ENCODE measurements around the gene PTAFR.

GRCh38 chr1:28126783-28127490 is 49.6 kb downstream of the PTAFR start:
- TF ChIP-seq CTCF (conservative IDR thresholded peaks at IDR 0.05 in 1 of 2, IDR thresholded peaks at IDR 0.05 in 1 of 2; ENCODE audit: low read depth in 1 of 2, low read length in 2 of 2), result no peak
- TF ChIP-seq EZH2 (IDR thresholded peaks at IDR 0.05; ENCODE audit: low read length, missing control alignments), result no peak
